ENCODE results near the gene DBNDD2.

DNA sequence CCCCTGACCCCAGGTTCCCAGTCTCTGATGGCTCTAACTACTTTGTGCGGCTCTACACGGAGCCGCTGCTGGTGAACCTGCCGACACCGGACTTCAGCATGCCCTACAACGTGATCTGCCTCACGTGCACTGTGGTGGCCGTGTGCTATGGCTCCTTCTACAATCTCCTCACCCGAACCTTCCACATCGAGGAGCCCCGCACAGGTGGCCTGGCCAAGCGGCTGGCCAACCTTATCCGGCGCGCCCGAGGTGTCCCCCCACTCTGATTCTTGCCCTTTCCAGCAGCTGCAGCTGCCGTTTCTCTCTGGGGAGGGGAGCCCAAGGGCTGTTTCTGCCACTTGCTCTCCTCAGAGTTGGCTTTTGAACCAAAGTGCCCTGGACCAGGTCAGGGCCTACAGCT lies 17.5 kb downstream of the DBNDD2 start:
- TF ChIP-seq, protein P1, sequence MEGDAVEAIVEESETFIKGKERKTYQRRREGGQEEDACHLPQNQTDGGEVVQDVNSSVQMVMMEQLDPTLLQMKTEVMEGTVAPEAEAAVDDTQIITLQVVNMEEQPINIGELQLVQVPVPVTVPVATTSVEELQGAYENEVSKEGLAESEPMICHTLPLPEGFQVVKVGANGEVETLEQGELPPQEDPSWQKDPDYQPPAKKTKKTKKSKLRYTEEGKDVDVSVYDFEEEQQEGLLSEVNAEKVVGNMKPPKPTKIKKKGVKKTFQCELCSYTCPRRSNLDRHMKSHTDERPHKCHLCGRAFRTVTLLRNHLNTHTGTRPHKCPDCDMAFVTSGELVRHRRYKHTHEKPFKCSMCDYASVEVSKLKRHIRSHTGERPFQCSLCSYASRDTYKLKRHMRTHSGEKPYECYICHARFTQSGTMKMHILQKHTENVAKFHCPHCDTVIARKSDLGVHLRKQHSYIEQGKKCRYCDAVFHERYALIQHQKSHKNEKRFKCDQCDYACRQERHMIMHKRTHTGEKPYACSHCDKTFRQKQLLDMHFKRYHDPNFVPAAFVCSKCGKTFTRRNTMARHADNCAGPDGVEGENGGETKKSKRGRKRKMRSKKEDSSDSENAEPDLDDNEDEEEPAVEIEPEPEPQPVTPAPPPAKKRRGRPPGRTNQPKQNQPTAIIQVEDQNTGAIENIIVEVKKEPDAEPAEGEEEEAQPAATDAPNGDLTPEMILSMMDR (IDR thresholded peaks at IDR 0.05; ENCODE audit: low read depth, low read length, poor library complexity, severe bottlenecking) = no peak
- no peak for TF ChIP-seq EZH2phosphoT487 (IDR thresholded peaks at IDR 0.05; ENCODE audit: borderline replicate concordance, low read length)

All from DOHH2 (cell line).